Breast epithelium (tissue), 3 donors: ENCODE data around the gene CTRL.

ENCODE experiments used
- CTCF ChIP-seq, 3 donors: fragments of 450-650 bp; IDR thresholded peaks; one replicate each; pipeline ENCODE4 v1.5.1; 2016 to 2017; ENCODE audit warnings: antibody characterized with exemption in 3 of 3, mild to moderate bottlenecking in 3 of 3, moderate library complexity in 3 of 3
- POLR2A ChIP-seq: fragments of 450-650 bp; IDR thresholded peaks from one replicate; pipeline ENCODE4 v1.6.1; 2016; ENCODE audit warnings: antibody characterized with exemption, mild to moderate bottlenecking, moderate library complexity
- POLR2AphosphoS5 ChIP-seq, 3 donors: sonication (generic); formaldehyde crosslinking; IDR thresholded peaks; one replicate each; pipeline ENCODE4 v1.6.1; 2017; ENCODE audit warnings: antibody characterized with exemption in 3 of 3

DNA sequence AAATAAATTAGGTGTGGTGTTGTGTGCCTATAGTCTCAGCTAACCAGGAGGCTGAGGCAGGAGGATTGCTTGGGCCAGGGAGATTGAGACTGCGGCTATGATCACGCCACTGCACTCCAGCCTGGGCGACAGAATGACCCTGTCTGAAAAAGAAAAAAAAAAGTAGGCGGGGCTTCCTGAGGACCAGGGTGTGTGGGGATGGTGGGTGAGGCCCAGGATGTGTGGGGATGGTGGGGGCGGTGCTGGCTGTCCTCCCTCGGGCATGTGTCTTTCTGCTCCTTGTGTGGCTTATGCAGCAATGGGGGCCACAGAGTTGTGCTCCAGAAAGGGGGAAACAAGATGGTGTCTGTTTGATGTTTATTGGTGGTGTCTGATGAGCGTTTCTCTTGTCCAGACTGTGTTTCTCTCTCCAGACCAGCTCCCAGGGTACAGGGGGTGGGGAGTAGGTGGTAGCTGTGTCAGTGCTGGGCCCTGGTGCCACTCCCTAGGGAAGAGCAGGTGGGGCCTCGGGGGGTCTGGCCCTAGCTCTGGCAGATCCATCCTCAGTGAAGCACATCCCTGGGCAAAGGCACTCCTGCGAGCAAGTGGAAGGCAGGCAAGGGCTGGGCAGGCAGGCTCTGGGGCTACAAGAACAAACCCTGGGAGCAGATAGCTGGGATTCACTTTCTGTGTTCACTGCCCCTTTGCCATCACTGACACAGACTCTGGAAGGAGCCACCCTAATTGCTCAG, 10.0 kb upstream of the CTRL start:
- TF ChIP-seq CTCF (IDR thresholded peaks at IDR 0.05), result no peak
- TF ChIP-seq POLR2A, result no peak
- no peak for TF ChIP-seq POLR2AphosphoS5 (IDR thresholded peaks at IDR 0.05)
